NCI-H526 treated with DMSO at 0.1 percent for 48 hours (cell line): Measurements from ENCODE around the gene CSMD2.

Experiments
- DNase-seq: peaks from one replicate; lab custom pipeline; 2025; lab: John Stamatoyannopoulos, UW

CSMD2 gene

GRCh38 chr1:33960188-33960895, 204.7 kb downstream of the CSMD2 start:
- no peak for DNase-seq

GRCh38 chr1:33957854-33958253, 207.2 kb downstream of the CSMD2 start:
- no peak for DNase-seq

- DNase-seq, result no peak
These were observed 209.9 kb downstream of the CSMD2 start for GRCh38 chr1:33955096-33955495.

GRCh38 chr1:33949570-33949969, 215.5 kb downstream of the CSMD2 start:
- DNase-seq, result no peak

GRCh38 chr1:33948291-33948690, 216.7 kb downstream of the CSMD2 start:
- no peak for DNase-seq

GRCh38 chr1:33946836-33947235, 218.2 kb downstream of the CSMD2 start:
- no peak for DNase-seq

GRCh38 chr1:33944846-33945245, 220.2 kb downstream of the CSMD2 start:
- DNase-seq, result no peak

- DNase-seq, result no peak
These were observed 221.1 kb downstream of the CSMD2 start for GRCh38 chr1:33943978-33944377.

- no peak for DNase-seq
These were observed 232.2 kb downstream of the CSMD2 start for GRCh38 chr1:33932871-33933270.

GRCh38 chr1:33931111-33931475, 233.9 kb downstream of the CSMD2 start:
- DNase-seq, result no peak

- no peak for DNase-seq
These were observed 234.5 kb downstream of the CSMD2 start for GRCh38 chr1:33930346-33931110.

GRCh38 chr1:33928251-33928650, 236.8 kb downstream of the CSMD2 start:
- no peak for DNase-seq

GRCh38 chr1:33927721-33928120, 237.3 kb downstream of the CSMD2 start:
- DNase-seq, result no peak

GRCh38 chr1:33925586-33925985, 239.4 kb downstream of the CSMD2 start:
- DNase-seq, result no peak

GRCh38 chr1:33921281-33921680, 243.7 kb downstream of the CSMD2 start:
- DNase-seq, result no peak

- DNase-seq, result no peak
These were observed 246.7 kb downstream of the CSMD2 start for GRCh38 chr1:33918368-33918767.

GRCh38 chr1:33916786-33917185, 248.2 kb downstream of the CSMD2 start:
- DNase-seq, result no peak

- no peak for DNase-seq
These were observed 250.5 kb downstream of the CSMD2 start for GRCh38 chr1:33914531-33914930.

- DNase-seq, result no peak
These were observed 256.6 kb downstream of the CSMD2 start for GRCh38 chr1:33908324-33908956.

GRCh38 chr1:33906156-33906555, 258.9 kb downstream of the CSMD2 start:
- no peak for DNase-seq

GRCh38 chr1:33905241-33905640, 259.8 kb downstream of the CSMD2 start:
- DNase-seq, result no peak

- peak; percentile 51 for DNase-seq
These were observed 261.8 kb downstream of the CSMD2 start for GRCh38 chr1:33903210-33903589.
